ENCODE measurements around the gene SRPK2. TPM values are rescaled to one million over a fixed set of nuclear protein-coding genes. Genes with fewer than 3 reads are reported as not detected.
A peak's percentile ranks its signal among the peaks of the same experiment; 100 is the strongest.

The SRPK2 gene
- polyA plus RNA-seq, 1 of the 3 experiments (the other 2 are of a cell fraction) = 15.4 TPM

GRCh38 chr7:105149827-105150226 is 238.9 kb downstream of the SRPK2 start:
- WGBS (ENCODE audit: low lambda C conversion rate) = 40% methylated on average over 3 of the region's 3 CpGs
- H3K9me2 ChIP-seq = no peaks in the 10 kb centered on the region
- peak overlapping the region; percentile 22; the same call in 1 of the 2 replicates for H3K4me2 ChIP-seq
- H3K27ac ChIP-seq (ENCODE audit: low read depth in 2 of 2, low read length in 1 of 2) = peak overlapping the region in 1 of 2 experiments; percentile 44; a peak in 1 of 4 replicates
- H3K9me3 ChIP-seq = no peaks in the 10 kb centered on the region
- peaks cover 7 to 33% of the 10 kb centered on the region in 2 experiments for H3K36me3 ChIP-seq (replicated peaks in 1 of 2; ENCODE audit: control insufficient read depth in 1 of 2, insufficient read depth in 2 of 2, low read length in 1 of 2)
- ChIA-PET POLR2A (no interaction called here), CTCF (no interaction called here)
- no peak overlapping the region for H3K9ac ChIP-seq
- no peaks in the 10 kb centered on the region for H4K20me1 ChIP-seq (ENCODE audit: insufficient read depth)
- H3K27me3 ChIP-seq (ENCODE audit: insufficient read depth) = no peaks in the 10 kb centered on the region
- H2AFZ ChIP-seq (ENCODE audit: low read depth) = no peak overlapping the region
- H3K4me1 ChIP-seq (ENCODE audit: control insufficient read depth in 1 of 2, insufficient read depth in 2 of 2, low read depth in 1 of 2, low read length in 1 of 2) = peaks cover 0 to 11% of the 10 kb centered on the region in 2 experiments; a peak in 1 of 4 replicates
- peaks cover 13% of the 10 kb centered on the region for H3F3A ChIP-seq (replicated peaks; ENCODE audit: insufficient read depth)
- no peak overlapping the region for H3K4me3 ChIP-seq (ENCODE audit: low read depth in 2 of 2, low read length in 1 of 2)
- H3K79me2 ChIP-seq (ENCODE audit: insufficient read depth) = peaks cover 18% of the 10 kb centered on the region
- no peak for DNase-seq
- TF ChIP-seq USF1 (IDR thresholded peaks at IDR 0.05; ENCODE audit: borderline replicate concordance, low read depth) (no peak), SIN3A (IDR thresholded peaks at IDR 0.05; ENCODE audit: borderline replicate concordance, low read depth, low read length) (0 out of 2 replicates have a peak, but pooled peaks have one; percentile 22), NRF1 (IDR thresholded peaks at IDR 0.05; ENCODE audit: low read depth, low read length) (no peak), MEF2A (IDR thresholded peaks at IDR 0.05; ENCODE audit: borderline replicate concordance, low read depth) (0 out of 2 replicates have a peak, but pooled peaks have one; percentile 18), PBX3 (IDR thresholded peaks at IDR 0.05) (peak; percentile 83), FOSL2 (IDR thresholded peaks at IDR 0.05; ENCODE audit: borderline replicate concordance, low read depth) (peak; percentile 93), CHD2 (IDR thresholded peaks at IDR 0.05; ENCODE audit: low read length, partially characterized antibody) (no peak), RXRA (IDR thresholded peaks at IDR 0.05; ENCODE audit: borderline replicate concordance, low read depth) (peak; percentile 57; the same call in 1 of the 2 replicates), MAX (IDR thresholded peaks at IDR 0.05; ENCODE audit: low read depth) (peak; percentile 39; the same call in 1 of the 2 replicates), JUND (IDR thresholded peaks at IDR 0.05) (peak; percentile 88), TCF12 (IDR thresholded peaks at IDR 0.05) (peak; percentile 78), USF2 (IDR thresholded peaks at IDR 0.05; ENCODE audit: borderline replicate concordance, low read depth, low read length) (no peak), POLR2AphosphoS5 (IDR thresholded peaks at IDR 0.05; ENCODE audit: low read depth, low read length) (peak; percentile 49; the same call in 1 of the 2 replicates), EP300 (IDR thresholded peaks at IDR 0.05; ENCODE audit: borderline replicate concordance in 1 of 2, low read depth in 1 of 2, low read length in 1 of 2) (peak in 1 of 2 experiments; percentile 44; a peak in 1 of 4 replicates), NFIC (IDR thresholded peaks at IDR 0.05; ENCODE audit: borderline replicate concordance) (peak; percentile 60; the same call in 1 of the 2 replicates)

Data from SK-N-SH (cell line).